GM15510 (cell line): ENCODE results near the gene DLG2.

Experiments
- POLR2A ChIP-seq: IDR thresholded peaks from 3 replicates; pipeline ENCODE4 v1.6.1; 2011; ENCODE audit warnings: borderline replicate concordance; ENCODE audit not compliant: insufficient read length; ENCODE audit errors: extremely low read depth

DLG2 gene

GRCh38 chr11:83727251-83727650 lies 1899.9 kb downstream of the DLG2 start:
- TF ChIP-seq POLR2A: no peak

- no peak for TF ChIP-seq POLR2A
Measured at GRCh38 chr11:83726316-83726715, 1900.8 kb downstream of the DLG2 start.

GRCh38 chr11:83725728-83726127 lies 1901.4 kb downstream of the DLG2 start:
- no peak for TF ChIP-seq POLR2A

- no peak for TF ChIP-seq POLR2A
Measured at GRCh38 chr11:83725269-83725560, 1901.9 kb downstream of the DLG2 start.

- no peak for TF ChIP-seq POLR2A
Measured at GRCh38 chr11:83723999-83724398, 1903.1 kb downstream of the DLG2 start.

- no peak for TF ChIP-seq POLR2A
Measured at GRCh38 chr11:83722392-83723119, 1904.6 kb downstream of the DLG2 start.

- no peak for TF ChIP-seq POLR2A
Measured at GRCh38 chr11:83721263-83721662, 1905.9 kb downstream of the DLG2 start.

GRCh38 chr11:83720675-83721074 lies 1906.5 kb downstream of the DLG2 start:
- TF ChIP-seq POLR2A: no peak

GRCh38 chr11:83717537-83717936 lies 1909.6 kb downstream of the DLG2 start:
- TF ChIP-seq POLR2A: no peak

- no peak for TF ChIP-seq POLR2A
Measured at GRCh38 chr11:83715927-83716535, 1911.1 kb downstream of the DLG2 start.

- TF ChIP-seq POLR2A: no peak
Measured at GRCh38 chr11:83713708-83714107, 1913.4 kb downstream of the DLG2 start.

GRCh38 chr11:83711106-83711527 lies 1916.0 kb downstream of the DLG2 start:
- no peak for TF ChIP-seq POLR2A

- TF ChIP-seq POLR2A: no peak
Measured at GRCh38 chr11:83709434-83709833, 1917.7 kb downstream of the DLG2 start.

- TF ChIP-seq POLR2A: no peak
Measured at GRCh38 chr11:83706566-83706965, 1920.6 kb downstream of the DLG2 start.

GRCh38 chr11:83702796-83703195 lies 1924.3 kb downstream of the DLG2 start:
- no peak for TF ChIP-seq POLR2A

GRCh38 chr11:83697518-83697917 lies 1929.6 kb downstream of the DLG2 start:
- no peak for TF ChIP-seq POLR2A
